HCEC 1CT (cell line): ENCODE measurements around the gene MVB12B.

Experiments used
- DNase-seq: peaks from one replicate; pipeline ENCODE4 v3.0.0-alpha.2; 2017

The MVB12B gene

GRCh38 chr9:126304207-126304970, 22.2 kb upstream of the MVB12B start:
- no peak for DNase-seq

GRCh38 chr9:126304971-126305320, 21.7 kb upstream of the MVB12B start:
- no peak for DNase-seq

- DNase-seq: no peak
These were observed 20.5 kb upstream of the MVB12B start for GRCh38 chr9:126306071-126306647.

DNA sequence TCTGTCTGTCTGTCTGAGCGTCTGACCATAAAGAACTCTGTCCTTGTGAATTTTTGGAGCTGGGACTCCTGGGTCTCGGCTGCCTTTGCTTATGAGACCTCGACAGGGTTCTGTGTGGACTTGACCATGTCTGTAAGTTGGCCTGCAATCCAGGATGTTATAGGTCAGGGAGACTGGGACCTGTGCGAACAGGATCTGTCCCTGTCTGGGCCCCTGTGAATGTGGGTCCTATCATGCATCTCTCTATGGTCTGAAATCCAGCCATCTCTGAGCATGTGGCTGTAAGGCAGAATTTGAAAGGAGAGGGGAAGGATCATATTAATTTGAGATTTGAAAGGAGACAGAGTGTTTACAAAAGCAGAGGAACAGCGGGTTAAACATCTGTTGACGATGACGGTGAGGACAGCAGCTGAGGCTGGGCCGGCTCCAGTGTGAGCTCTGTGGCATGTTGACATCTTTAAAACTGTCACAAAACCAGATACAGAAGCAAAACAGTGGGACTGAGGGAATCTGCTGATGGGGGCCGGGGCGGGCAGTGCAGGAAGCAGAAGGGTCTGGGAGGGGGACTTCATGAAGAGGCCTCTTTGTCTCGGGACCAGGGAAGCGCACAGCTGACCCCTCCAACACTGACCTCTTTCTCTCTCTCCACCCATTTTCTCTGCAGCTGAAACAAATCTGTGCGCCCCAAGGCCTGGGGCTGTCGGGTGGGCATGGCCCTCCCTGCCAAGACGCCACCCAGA, 19.1 kb upstream of the MVB12B start:
- no peak for DNase-seq

GRCh38 chr9:126309427-126310189, 17.0 kb upstream of the MVB12B start:
- DNase-seq: no peak

- no peak for DNase-seq
These were observed 13.8 kb upstream of the MVB12B start for GRCh38 chr9:126312584-126313551.

GRCh38 chr9:126316085-126316655, 10.5 kb upstream of the MVB12B start:
- no peak for DNase-seq

- no peak for DNase-seq
These were observed 9.1 kb upstream of the MVB12B start for GRCh38 chr9:126317513-126317912.

GRCh38 chr9:126318858-126319257, 7.8 kb upstream of the MVB12B start:
- no peak for DNase-seq

- DNase-seq: no peak
These were observed 7.0 kb upstream of the MVB12B start for GRCh38 chr9:126319671-126320070.

GRCh38 chr9:126320158-126320922, 6.3 kb upstream of the MVB12B start:
- no peak for DNase-seq

DNA sequence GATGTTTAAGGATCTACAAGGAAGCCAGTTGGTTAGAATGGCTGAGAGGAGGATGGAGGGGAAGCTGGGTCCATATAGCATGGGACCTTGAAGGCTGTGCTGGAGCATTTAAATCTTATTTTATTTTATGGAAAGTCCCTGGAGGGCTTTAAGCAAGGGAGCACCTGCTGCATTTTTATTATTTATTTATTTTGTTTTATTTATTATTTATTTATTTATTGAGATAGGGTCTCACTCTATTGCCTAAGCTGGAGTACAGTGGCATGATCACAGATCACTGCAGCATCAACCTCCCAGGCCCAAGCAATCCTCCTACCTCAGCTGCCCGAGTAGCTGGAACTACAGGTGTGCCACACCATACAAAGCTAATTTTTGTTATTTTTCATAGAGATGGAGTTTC, 4.9 kb upstream of the MVB12B start:
- DNase-seq: no peak

- no peak for DNase-seq
These were observed 808 bp upstream of the MVB12B start for GRCh38 chr9:126325821-126326220.

- no peak for DNase-seq
These were observed 531 bp downstream of the MVB12B start for GRCh38 chr9:126327006-126327713.

- DNase-seq: no peak
These were observed 1.1 kb downstream of the MVB12B start for GRCh38 chr9:126327714-126328185.

DNA sequence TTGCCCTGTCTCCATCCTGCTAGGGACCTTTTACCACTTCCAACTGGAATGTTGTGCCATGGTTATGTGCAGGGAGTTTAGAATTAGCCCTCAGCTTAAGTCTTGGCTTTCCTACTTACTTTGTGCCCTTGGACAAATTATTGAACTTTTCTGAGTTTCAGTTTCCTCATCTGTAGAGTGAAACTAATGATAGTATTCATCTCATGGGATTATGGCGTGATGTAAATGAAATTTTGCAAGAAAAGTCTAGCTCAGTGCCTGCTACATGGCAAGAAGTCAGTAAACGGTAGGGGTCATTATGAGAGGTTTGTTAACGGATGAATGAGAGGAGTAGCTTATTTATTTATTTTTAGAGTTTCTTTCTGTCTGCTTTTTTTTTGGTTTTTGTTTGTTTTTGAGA, 1.8 kb downstream of the MVB12B start:
- DNase-seq: no peak

GRCh38 chr9:126329476-126330275, 3.0 kb downstream of the MVB12B start:
- DNase-seq: no peak

- DNase-seq: no peak
These were observed 3.9 kb downstream of the MVB12B start for GRCh38 chr9:126330536-126330935.
